Measurements from ENCODE around the gene EXTL2.
"Not testable (repeated sequence)": the region's sequence is repeated elsewhere in the genome, so short reads cannot be mapped to it uniquely, and the experiment has no call there.

Gene EXTL2

GRCh38 chr1:100866901-100867206 lies 27.8 kb downstream of the EXTL2 start:
- DNase-seq (ENCODE audit: low read depth in 1 of 2, low spot score in 1 of 2), result no peak
- in situ Hi-C loops (cut with HindIII; ENCODE audit: low pct_unique_long_range_greater_than_20kb, low sequenced_read_pairs), result no loop called here
- TF ChIP-seq JUND (IDR thresholded peaks at IDR 0.05; ENCODE audit: low read depth), result no peak

DNA sequence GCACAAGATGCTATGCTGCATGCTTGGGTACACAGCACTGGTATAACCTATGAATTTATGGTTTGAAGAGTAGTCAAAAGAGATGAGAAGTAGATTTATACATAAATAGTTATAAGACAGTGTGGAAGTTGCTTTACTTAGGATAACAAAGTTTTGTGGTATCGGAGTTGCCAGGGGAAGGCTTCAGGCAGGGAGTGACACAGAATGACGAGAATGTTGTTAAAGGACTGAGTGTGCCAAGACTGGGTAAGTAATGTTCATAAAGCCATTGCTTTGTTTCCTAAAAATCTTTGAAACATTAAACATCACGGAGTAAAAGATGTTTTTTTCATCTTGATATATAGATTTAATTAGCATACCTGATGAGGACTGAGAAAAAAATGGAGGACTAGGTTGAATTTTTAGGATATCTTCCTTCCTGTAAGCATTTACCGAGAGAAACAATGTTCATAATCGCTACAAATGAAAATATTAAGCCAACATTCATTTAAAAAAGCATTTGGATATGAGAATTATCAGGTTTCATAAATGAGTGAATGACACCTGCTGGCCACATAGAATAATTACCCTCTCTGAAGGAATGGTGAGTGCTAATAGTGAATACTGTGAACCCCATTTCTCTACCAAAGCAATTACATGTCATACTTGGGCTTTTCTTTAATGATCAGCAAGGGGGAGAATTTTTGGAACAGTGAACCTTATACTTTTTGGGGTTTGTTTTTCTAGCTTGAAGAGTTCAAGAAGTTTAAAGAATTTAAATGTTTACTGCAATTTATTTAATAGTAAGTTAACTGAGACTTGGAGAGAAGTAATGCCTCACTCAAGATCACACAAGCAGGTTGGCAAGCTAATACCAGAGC lies 28.4 kb downstream of the EXTL2 start:
- in situ Hi-C loops (cut with HindIII; ENCODE audit: low pct_unique_long_range_greater_than_20kb, low sequenced_read_pairs), result no loop called here
- peak; percentile 2 to 22 for DNase-seq (ENCODE audit: low read depth in 1 of 2, low spot score in 1 of 2)
- no peak for TF ChIP-seq JUND (IDR thresholded peaks at IDR 0.05; ENCODE audit: low read depth)

DNA sequence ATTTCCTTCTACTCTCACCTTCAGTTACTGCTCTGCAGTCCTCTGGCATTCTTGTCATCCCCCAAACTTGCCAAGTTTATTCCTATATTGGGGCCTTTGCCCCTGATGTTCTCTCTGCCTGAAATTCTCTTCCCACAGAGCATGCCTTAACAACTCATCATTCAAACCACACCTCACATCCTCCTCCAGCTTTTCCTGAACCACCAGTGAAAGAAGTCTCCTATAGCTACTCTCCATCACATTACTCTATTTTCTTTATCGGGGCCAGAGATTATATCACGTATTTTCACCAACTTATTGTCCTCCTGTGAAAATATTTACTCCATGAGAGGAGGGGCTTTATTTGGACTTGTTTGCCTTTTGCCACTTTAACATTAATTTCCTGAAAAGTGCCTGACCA lies 32.1 kb downstream of the EXTL2 start:
- no peak for DNase-seq (ENCODE audit: low read depth in 1 of 2, low spot score in 1 of 2)
- TF ChIP-seq JUND (IDR thresholded peaks at IDR 0.05; ENCODE audit: low read depth), result no peak
- in situ Hi-C loops (cut with HindIII; ENCODE audit: low pct_unique_long_range_greater_than_20kb, low sequenced_read_pairs), result no loop called here

GRCh38 chr1:100861379-100861778 lies 33.3 kb downstream of the EXTL2 start:
- no peak for TF ChIP-seq JUND (IDR thresholded peaks at IDR 0.05; ENCODE audit: low read depth)
- in situ Hi-C loops (cut with HindIII; ENCODE audit: low pct_unique_long_range_greater_than_20kb, low sequenced_read_pairs), result no loop called here
- DNase-seq (ENCODE audit: low read depth in 1 of 2, low spot score in 1 of 2), result no peak

GRCh38 chr1:100860397-100860991 lies 34.1 kb downstream of the EXTL2 start:
- in situ Hi-C loops (cut with HindIII; ENCODE audit: low pct_unique_long_range_greater_than_20kb, low sequenced_read_pairs), result no loop called here
- no peak for DNase-seq (ENCODE audit: low read depth in 1 of 2, low spot score in 1 of 2)
- TF ChIP-seq JUND (IDR thresholded peaks at IDR 0.05; ENCODE audit: low read depth), result no peak

GRCh38 chr1:100855116-100855515 lies 39.5 kb downstream of the EXTL2 start:
- DNase-seq (ENCODE audit: low read depth in 1 of 2, low spot score in 1 of 2); in situ Hi-C loops (cut with HindIII; ENCODE audit: low pct_unique_long_range_greater_than_20kb, low sequenced_read_pairs): not testable (repeated sequence)

DNA sequence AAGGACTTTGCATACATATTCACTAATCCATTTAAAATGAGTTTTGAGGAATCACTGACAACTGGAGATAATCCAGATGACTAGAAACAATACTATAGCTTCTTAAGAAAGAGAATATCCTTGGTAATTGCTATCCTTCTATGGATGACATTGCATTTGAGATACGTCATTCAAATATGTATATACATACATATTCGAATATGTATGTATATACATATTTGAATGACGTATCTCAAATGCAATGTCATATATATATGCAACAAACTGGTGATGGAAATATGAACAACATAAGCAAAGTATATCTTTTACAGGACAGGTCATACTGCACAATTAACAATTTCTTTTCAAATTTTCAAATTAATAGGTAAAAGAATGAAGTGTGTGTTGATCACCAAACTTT lies 41.7 kb downstream of the EXTL2 start:
- no peak for TF ChIP-seq JUND (IDR thresholded peaks at IDR 0.05; ENCODE audit: low read depth)
- DNase-seq (ENCODE audit: low read depth in 1 of 2, low spot score in 1 of 2), result no peak
- in situ Hi-C loops (cut with HindIII; ENCODE audit: low pct_unique_long_range_greater_than_20kb, low sequenced_read_pairs), result no loop called here

DNA sequence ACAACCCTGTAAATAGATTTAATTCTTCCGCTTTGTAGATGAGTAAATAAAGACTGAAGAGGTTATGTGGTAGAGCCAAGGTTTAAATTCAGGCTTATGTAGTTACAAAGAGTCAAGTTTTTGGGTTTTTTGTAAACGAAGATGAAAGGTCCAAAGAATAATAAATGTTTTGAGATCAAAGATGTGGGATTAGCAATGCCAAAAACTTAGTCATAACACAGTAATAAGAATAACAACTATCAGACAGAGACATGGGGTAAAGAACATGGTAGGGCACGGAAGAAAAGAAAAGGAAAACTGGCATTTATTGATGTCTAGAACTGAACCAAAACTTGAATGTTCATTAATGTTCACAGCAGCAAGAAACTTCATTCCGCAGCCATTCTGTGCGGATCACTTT lies 42.9 kb downstream of the EXTL2 start:
- in situ Hi-C loops (cut with HindIII; ENCODE audit: low pct_unique_long_range_greater_than_20kb, low sequenced_read_pairs), result no loop called here
- TF ChIP-seq JUND (IDR thresholded peaks at IDR 0.05; ENCODE audit: low read depth), result no peak
- no peak for DNase-seq (ENCODE audit: low read depth in 1 of 2, low spot score in 1 of 2)

DNA sequence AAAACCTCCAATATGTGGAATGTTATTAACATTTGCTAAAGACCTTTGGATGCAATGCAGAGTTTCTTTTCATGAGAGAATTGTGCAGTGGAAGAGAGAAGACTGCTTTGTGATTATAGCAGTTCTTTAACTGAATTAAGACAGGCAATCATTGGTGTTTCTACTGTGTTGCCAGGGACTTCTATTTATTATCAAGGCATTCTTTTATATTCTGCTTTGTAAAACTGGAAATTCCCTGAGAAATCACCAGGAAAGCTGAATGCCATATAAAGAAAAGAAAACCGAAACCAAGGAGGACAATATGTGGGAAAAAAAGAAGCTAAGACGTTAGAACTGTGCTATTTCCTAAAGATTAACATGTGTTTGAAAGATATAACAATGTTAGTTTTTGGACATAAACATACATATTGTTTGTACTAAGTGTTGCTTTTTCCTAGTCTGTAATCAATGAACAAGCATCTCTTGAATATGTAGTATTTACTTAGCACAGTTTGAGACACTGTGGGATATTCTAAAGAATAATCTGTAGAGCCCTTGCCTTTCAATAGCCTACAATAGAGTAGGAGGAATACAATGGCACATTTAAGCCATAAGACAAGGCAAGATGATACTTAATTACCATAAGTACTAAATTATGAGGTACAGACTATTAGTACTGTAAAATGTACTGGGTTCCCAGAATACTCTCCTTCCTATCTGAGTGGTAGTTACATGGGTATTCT lies 47.1 kb downstream of the EXTL2 start:
- in situ Hi-C loops (cut with HindIII; ENCODE audit: low pct_unique_long_range_greater_than_20kb, low sequenced_read_pairs), result no loop called here
- DNase-seq (ENCODE audit: low read depth in 1 of 2, low spot score in 1 of 2), result no peak

GRCh38 chr1:100843160-100843559 lies 51.5 kb downstream of the EXTL2 start:
- DNase-seq (ENCODE audit: low read depth in 1 of 2, low spot score in 1 of 2); in situ Hi-C loops (cut with HindIII; ENCODE audit: low pct_unique_long_range_greater_than_20kb, low sequenced_read_pairs): not testable (repeated sequence)

More for the DNA sequence above, 47.1 kb downstream of the EXTL2 start:
- no peak for TF ChIP-seq JUND (IDR thresholded peaks at IDR 0.05; ENCODE audit: low read depth)

DNA sequence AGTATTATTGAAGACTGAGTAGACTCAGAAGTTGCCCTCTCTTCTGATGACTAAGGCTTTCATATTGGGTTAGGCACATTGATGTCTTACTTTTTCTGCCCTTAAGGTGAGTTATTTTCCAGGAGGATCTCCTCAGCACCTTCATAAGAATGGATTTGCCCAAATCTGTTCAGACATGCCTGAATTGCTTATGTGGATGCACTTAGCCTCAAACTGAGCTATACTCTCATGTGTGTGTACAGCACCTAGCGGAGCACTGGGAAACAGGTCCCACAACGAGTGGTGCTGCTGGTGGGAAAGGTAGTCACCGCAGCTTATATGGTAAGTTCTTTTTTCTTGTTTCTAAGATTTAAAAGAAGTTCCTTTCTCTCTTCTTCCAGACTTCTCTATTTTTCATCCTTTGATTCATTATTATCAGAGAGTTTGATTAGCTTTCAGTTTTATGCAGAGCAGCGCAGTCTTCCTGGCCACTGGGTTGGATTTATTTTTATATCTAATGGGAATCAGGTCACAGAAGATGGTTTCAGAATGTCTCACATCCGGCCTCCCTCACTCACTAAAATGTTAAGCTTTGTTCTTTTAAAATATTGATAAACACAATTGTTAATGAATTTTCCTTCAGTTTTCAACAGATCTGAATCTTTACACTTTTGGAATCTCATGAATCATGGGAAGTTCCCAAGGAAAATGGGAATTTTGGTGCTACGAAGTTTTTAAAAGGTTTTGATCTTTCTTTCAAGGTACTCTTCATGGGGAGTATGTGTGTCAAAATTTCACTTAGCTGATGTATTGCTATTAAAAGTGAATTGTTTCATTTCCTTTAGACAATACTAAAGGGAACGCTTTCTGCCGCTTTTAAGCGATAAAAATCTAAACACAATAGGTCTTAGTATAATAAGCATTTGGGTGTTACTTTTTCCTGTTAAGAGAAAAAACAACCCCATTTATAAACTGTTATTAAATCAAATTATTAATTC lies 58.5 kb downstream of the EXTL2 start:
- TF ChIP-seq JUND (IDR thresholded peaks at IDR 0.05; ENCODE audit: low read depth), result no peak
- in situ Hi-C loops (cut with HindIII; ENCODE audit: low pct_unique_long_range_greater_than_20kb, low sequenced_read_pairs), result no loop called here
- no peak for DNase-seq (ENCODE audit: low read depth in 1 of 2, low spot score in 1 of 2)
